Tibial nerve (tissue), 4 donors: ENCODE data around the gene CDK6. TPM values are rescaled to one million over a fixed set of nuclear protein-coding genes. Genes with fewer than 3 reads are reported as not detected.
"Not testable (repeated sequence)": the region's sequence is repeated elsewhere in the genome, so short reads cannot be mapped to it uniquely, and the experiment has no call there.

Experiments
- DNase-seq, 2 donors: peaks; one replicate each; pipeline ENCODE4 v3.0.0-alpha.2; 2019; ENCODE audit warnings: low spot score in 2 of 2
- H3K27ac ChIP-seq, 4 donors: fragments of 200-600 bp; sonication (generic) in 3 of 4; one replicate each; pipeline ENCODE4 v1.5.1; 2017 to 2019; ENCODE audit warnings: mild to moderate bottlenecking in 1 of 4
- H3K27me3 ChIP-seq, 2 donors: fragments of 200-600 bp; sonication (generic) in 1 of 2; one replicate each; pipeline versions ENCODE4 v1.5.1 to v1.6.0; 2017 to 2019
- H3K36me3 ChIP-seq, 3 donors: fragments of 200-600 bp; sonication (generic); one replicate each; pipeline ENCODE4 v1.5.1; 2018 to 2019
- H3K4me1 ChIP-seq, 4 donors: fragments of 200-600 bp; sonication (generic) in 3 of 4; one replicate each; pipeline ENCODE4 v1.5.1; 2017 to 2019
- H3K4me3 ChIP-seq, 4 donors: fragments of 200-600 bp; sonication (generic) in 3 of 4; one replicate each; pipeline ENCODE4 v1.5.1; 2017 to 2019; ENCODE audit warnings: mild to moderate bottlenecking in 1 of 4, moderate library complexity in 1 of 4
- H3K9me3 ChIP-seq, 4 donors: fragments of 200-600 bp; sonication (generic) in 3 of 4; one replicate each; pipeline ENCODE4 v1.5.1; 2017 to 2019
- EP300 ChIP-seq, 2 donors: sonication (generic); formaldehyde crosslinking; IDR thresholded peaks; one replicate each; pipeline ENCODE4 v1.6.1; 2017; ENCODE audit warnings: antibody characterized with exemption in 2 of 2, mild to moderate bottlenecking in 1 of 2
- POLR2A ChIP-seq, 2 donors: fragments of 450-650 bp; IDR thresholded peaks; one replicate each; pipeline ENCODE4 v1.6.1; 2017; ENCODE audit warnings: antibody characterized with exemption in 2 of 2, mild to moderate bottlenecking in 2 of 2, moderate library complexity in 2 of 2
- WGBS, 2 donors: methylation state at CpG; one replicate each; pipeline ENCODE4 v1.1.5; 2018; 5-methylcytosine and 5-hydroxymethylcytosine counted together
- total RNA-seq, 4 donors: library from RNA; depleted of rRNA; stranded (reverse); fragments of >200 nt; gene quantifications; one replicate each; pipeline ENCODE4 v1.1.0, GENCODE V29; 2016
- TF ChIP-seq, protein P1 (sequence below), 5 experiments: fragments of 200-600 bp in 3 of 5; fragments of 450-650 bp in 2 of 5; sonication (generic) in 3 of 5; IDR thresholded peaks; one replicate each; pipeline ENCODE4 v1.5.1; 2016 to 2019; ENCODE audit warnings: antibody characterized with exemption in 5 of 5, mild to moderate bottlenecking in 3 of 5, moderate library complexity in 2 of 5

CDK6 gene
- total RNA-seq = 10 to 100 TPM; 14.4 to 45.4 (median 26.6) TPM

DNA sequence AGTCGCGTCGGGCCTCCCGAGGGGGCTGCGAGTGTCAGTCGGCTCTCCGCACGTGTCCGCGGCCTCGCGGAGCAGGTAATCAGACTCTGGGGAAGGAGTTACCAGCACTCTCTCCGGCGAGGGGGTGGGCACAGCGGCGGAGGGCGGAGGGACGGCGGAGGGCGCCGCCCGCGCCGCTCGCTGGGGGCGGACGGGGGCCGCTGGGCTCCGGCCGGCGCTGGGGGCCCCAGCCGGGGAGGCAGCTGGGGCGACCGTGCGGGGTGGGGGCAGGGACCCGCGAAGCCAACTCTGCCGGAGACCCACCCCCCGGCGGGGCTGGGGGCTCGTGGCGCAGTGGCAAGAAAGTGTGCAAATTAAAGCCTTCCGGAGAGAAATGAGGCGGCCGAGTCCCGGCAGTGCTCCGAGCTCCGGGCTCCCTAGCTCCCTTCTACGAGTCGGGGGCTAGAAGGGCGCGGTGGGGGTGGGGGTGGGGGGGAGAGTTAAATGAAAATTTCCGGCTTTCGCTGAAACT, at the start of gene CDK6:
TSS of gene CDK6 (minus strand) at position 85 of the 511 bp plus-strand sequence. CDS start 3,250 bp downstream, outside the sequence.
- peak in 1 of 2 donors; percentile 25 for DNase-seq
- 1 to 2% methylated on average over 15 to 29 of the region's 54 CpGs for WGBS, 2 donors
- Histone ChIP-seq H3K36me3 (no peaks in the 10 kb centered on the region), H3K9me3 (no peaks in the 10 kb centered on the region), H3K27ac (peak within 1 kb of the TSS; percentile 74 to 93 (median 85)), H3K4me1 (peaks cover 3 to 21% (median 8%) of the 10 kb centered on the region in 4 donors), H3K4me3 (peak within 1 kb of the TSS; percentile 70 to 92 (median 80)), H3K27me3 (no peaks in the 10 kb centered on the region)
- TF ChIP-seq POLR2A (IDR thresholded peaks at IDR 0.05) (no peak), EP300 (IDR thresholded peaks at IDR 0.05) (no peak)
- TF ChIP-seq, protein P1, sequence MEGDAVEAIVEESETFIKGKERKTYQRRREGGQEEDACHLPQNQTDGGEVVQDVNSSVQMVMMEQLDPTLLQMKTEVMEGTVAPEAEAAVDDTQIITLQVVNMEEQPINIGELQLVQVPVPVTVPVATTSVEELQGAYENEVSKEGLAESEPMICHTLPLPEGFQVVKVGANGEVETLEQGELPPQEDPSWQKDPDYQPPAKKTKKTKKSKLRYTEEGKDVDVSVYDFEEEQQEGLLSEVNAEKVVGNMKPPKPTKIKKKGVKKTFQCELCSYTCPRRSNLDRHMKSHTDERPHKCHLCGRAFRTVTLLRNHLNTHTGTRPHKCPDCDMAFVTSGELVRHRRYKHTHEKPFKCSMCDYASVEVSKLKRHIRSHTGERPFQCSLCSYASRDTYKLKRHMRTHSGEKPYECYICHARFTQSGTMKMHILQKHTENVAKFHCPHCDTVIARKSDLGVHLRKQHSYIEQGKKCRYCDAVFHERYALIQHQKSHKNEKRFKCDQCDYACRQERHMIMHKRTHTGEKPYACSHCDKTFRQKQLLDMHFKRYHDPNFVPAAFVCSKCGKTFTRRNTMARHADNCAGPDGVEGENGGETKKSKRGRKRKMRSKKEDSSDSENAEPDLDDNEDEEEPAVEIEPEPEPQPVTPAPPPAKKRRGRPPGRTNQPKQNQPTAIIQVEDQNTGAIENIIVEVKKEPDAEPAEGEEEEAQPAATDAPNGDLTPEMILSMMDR (IDR thresholded peaks at IDR 0.05) = no peak

DNA sequence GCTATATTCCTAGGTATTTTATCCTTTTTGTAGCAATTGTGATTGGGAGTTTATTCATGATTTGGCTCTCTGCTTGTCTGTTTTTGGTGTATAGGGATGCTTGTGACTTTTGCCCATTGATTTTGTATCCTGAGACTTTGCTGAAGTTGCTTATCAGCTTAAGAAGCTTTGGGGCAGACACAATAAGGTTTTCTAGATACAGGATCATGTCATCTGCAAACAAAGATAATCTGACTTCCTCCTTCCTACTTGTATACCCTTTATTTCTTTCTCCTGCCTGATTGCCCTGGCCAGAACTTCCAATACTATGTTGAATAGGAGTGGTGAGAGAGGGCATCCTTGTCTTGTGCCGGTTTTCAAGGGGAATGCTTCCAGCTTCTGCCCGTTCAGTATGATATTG, 49.7 kb upstream of the CDK6 start:
- H3K4me3 ChIP-seq, H3K4me1 ChIP-seq, H3K27ac ChIP-seq, DNase-seq, H3K36me3 ChIP-seq, H3K27me3 ChIP-seq: not testable (repeated sequence)
- peaks cover 0 to 51% (median 4%) of the 10 kb centered on the region in 4 donors for H3K9me3 ChIP-seq
- WGBS, 2 donors = 92 to 96% methylated on average over 2 of the region's 2 CpGs

- Histone ChIP-seq H3K9me3 (peaks cover 0 to 51% (median 4%) of the 10 kb centered on the region in 4 donors), H3K4me3 (no peak overlapping the region), H3K27ac (no peak overlapping the region), H3K27me3 (no peaks in the 10 kb centered on the region), H3K36me3 (no peaks in the 10 kb centered on the region), H3K4me1 (no peaks in the 10 kb centered on the region)
- no peak for DNase-seq
- TF ChIP-seq, protein P1 (IDR thresholded peaks at IDR 0.05) = no peak
- TF ChIP-seq POLR2A (IDR thresholded peaks at IDR 0.05) (no peak), EP300 (IDR thresholded peaks at IDR 0.05) (no peak)
These were observed 47.8 kb upstream of the CDK6 start for GRCh38 chr7:92884218-92884617.

- DNase-seq = no peak
- Histone ChIP-seq H3K27ac (no peak overlapping the region), H3K27me3 (no peaks in the 10 kb centered on the region), H3K9me3 (peaks cover 0 to 40% (median 4%) of the 10 kb centered on the region in 4 donors), H3K4me3 (no peak overlapping the region), H3K36me3 (no peaks in the 10 kb centered on the region), H3K4me1 (no peaks in the 10 kb centered on the region)
- 74 to 81% methylated on average over 1 of the region's 1 CpG for WGBS, 2 donors
- no peak for TF ChIP-seq EP300 (IDR thresholded peaks at IDR 0.05)
- no peak for TF ChIP-seq POLR2A (IDR thresholded peaks at IDR 0.05)
- TF ChIP-seq, protein P1 (IDR thresholded peaks at IDR 0.05) = no peak
These were observed 46.4 kb upstream of the CDK6 start for GRCh38 chr7:92882760-92883159.

- H3K9me3 ChIP-seq = peaks cover 0 to 24% (median 4%) of the 10 kb centered on the region in 4 donors
- H3K4me3 ChIP-seq = no peak overlapping the region
- no peaks in the 10 kb centered on the region for H3K27me3 ChIP-seq
- no peaks in the 10 kb centered on the region for H3K36me3 ChIP-seq
- DNase-seq = no peak
- H3K4me1 ChIP-seq = no peaks in the 10 kb centered on the region
- H3K27ac ChIP-seq = no peak overlapping the region
- WGBS, 2 donors = 89 to 94% methylated on average over 4 of the region's 4 CpGs
- TF ChIP-seq POLR2A (IDR thresholded peaks at IDR 0.05) = no peak
- TF ChIP-seq, protein P1 (IDR thresholded peaks at IDR 0.05) = no peak
- no peak for TF ChIP-seq EP300 (IDR thresholded peaks at IDR 0.05)
These were observed 44.7 kb upstream of the CDK6 start for GRCh38 chr7:92881091-92881485.
